NAMALWA (cell line): Measurements from ENCODE around the gene RNF112.
"Not testable (repeated sequence)": the region's sequence is repeated elsewhere in the genome, so short reads cannot be mapped to it uniquely, and the experiment has no call there.

Source experiments
- DNase-seq: peaks from one replicate; pipeline ENCODE4 v3.0.0-alpha.2; 2015; ENCODE audit warnings: low spot score

Gene RNF112

GRCh38 chr17:19448341-19449268 lies 37.6 kb downstream of the RNF112 start:
- DNase-seq = no peak

DNA sequence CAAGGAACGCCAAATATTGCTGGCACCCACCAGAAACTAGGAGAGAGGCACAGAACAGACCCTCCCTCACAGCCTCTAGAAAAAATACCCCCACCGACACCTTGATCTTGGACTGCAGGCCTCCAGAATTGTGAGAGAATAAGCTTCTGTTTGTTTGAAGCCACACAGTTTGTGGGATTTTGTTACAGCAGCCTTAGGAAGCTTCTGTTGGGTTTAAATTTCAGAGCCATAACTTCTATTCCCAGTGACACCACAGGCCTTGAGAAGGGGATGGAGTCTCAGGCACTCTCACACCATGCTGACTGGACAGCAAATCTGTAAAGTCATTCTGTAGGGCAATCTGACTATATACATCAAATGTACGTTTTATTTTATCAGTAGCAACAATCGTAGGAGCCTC lies 38.6 kb downstream of the RNF112 start:
- no peak for DNase-seq

GRCh38 chr17:19453296-19453695 lies 42.3 kb downstream of the RNF112 start:
- no peak for DNase-seq

- DNase-seq = no peak
Measured at GRCh38 chr17:19454074-19454473, 43.0 kb downstream of the RNF112 start.

GRCh38 chr17:19456016-19456927 lies 45.2 kb downstream of the RNF112 start:
- no peak for DNase-seq

DNA sequence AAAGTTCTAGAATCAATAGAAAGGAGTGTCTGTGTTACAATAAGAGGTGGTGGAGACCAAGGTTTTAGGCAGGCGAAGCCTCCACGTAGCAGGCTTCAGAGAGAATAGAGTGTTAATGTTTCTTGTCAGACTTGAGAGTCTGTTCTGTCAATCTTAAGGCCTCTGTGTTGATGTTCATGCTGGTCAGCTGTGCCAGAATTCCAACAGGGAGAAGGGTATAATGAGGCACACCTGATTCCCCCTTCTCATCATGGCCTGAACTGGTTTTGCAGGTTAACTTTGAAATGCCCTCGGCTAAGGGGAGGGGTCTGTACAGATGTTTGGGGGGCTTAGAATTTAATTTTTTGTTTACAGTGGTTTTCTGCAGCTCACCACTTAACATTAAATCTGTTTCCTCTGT lies 46.0 kb downstream of the RNF112 start:
- no peak for DNase-seq

DNA sequence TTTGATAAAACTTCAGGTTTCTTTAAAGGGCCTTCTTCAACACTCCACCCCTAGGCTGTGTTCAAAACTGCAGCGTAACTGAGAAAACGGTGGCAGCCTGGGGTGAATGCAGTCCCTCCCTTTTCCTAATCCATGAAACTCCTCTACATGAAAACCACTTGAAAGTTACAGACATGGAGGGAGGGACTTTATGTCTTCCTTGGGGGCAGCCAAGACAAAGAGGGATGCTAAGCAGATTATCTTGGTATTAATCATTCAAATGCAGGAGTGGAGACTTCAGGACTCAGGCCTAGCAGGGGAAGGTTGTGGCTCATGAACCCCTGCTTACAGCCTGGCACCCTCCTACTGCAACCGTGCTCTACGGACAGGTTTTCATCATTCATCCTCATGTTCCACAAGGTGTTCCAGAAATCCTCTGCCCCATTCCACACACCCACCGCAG lies 46.8 kb downstream of the RNF112 start:
- DNase-seq = no peak

GRCh38 chr17:19458481-19458880 lies 47.4 kb downstream of the RNF112 start:
- not testable (repeated sequence) for DNase-seq

DNA sequence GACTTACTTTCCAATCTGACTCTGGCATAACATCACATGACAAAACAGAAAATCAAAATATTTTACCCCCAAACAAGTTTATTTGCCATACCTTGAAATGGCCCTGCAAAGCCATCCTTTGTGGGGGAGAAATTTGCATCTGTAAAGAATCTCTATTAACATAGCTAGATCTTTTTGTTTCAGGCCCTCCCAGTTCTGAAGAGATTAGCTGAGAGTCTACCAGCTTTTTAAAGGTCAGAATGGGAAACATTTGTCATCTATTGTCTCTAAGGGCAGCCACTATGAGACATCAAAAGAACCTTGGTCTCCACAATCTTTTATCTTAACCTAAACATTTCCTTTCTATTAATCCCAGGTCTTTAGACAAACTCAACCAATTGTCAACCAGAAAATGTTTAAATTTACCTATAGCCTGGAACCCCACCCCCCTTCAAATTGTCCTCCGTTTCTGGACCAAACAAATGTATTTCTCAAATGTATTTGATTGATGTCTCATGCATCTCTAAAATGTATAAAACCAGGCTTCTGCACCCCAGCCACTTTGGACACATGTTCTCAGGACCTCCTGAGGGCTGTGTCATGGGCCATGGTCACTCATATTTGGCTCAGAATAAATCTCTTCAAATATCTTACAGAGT lies 48.1 kb downstream of the RNF112 start:
- not testable (repeated sequence) for DNase-seq

GRCh38 chr17:19460700-19461099 lies 49.7 kb downstream of the RNF112 start:
- no peak for DNase-seq

DNA sequence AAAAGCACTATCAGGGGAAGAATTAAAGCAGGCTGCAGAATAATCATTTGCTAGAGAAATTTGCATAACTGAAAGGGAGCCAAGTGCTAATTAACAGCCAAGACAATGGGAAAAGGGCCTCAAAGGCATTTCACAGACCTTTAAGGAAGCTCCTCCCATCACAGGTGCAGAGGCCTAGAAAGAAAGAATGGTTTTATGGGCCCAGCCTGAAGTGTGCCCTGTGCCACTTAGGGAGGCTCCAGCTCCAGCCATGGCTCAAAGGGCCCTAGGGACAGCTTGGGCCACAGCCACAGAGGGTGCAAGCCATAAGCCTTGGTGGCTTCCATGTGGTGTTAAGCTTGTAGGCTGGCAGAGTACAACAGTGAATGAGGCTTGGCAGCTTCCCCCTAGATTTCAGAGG lies 50.1 kb downstream of the RNF112 start:
- DNase-seq = peak; percentile 5

- no peak for DNase-seq
Measured at GRCh38 chr17:19461681-19462080, 50.6 kb downstream of the RNF112 start.

DNA sequence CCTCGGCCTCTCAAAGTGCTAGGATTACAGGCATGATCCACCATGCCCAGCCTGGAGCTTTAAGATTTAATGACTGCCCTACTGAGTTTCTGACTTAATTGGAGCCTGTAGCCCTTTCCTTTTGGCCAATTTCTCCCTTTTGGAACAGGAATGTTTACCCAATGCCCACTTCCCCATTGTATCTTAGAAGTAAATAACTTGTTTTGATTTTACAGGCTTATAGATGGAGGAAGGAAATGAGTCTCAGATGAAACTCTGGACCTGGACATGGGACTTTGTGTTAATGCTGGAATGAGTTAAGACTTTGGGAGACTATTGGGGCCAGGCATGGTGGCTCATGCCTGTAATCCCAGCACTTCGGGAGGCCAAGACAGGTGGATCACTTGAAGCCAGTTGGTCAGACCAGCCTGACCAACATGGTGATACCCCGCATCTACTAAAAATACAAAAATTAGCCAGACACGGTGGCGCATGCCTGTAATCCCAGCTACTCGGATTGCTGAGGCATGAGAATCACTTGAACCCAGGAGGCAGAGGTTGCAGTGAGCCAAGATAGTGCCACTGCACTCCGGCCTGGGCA lies 51.5 kb downstream of the RNF112 start:
- not testable (repeated sequence) for DNase-seq

DNA sequence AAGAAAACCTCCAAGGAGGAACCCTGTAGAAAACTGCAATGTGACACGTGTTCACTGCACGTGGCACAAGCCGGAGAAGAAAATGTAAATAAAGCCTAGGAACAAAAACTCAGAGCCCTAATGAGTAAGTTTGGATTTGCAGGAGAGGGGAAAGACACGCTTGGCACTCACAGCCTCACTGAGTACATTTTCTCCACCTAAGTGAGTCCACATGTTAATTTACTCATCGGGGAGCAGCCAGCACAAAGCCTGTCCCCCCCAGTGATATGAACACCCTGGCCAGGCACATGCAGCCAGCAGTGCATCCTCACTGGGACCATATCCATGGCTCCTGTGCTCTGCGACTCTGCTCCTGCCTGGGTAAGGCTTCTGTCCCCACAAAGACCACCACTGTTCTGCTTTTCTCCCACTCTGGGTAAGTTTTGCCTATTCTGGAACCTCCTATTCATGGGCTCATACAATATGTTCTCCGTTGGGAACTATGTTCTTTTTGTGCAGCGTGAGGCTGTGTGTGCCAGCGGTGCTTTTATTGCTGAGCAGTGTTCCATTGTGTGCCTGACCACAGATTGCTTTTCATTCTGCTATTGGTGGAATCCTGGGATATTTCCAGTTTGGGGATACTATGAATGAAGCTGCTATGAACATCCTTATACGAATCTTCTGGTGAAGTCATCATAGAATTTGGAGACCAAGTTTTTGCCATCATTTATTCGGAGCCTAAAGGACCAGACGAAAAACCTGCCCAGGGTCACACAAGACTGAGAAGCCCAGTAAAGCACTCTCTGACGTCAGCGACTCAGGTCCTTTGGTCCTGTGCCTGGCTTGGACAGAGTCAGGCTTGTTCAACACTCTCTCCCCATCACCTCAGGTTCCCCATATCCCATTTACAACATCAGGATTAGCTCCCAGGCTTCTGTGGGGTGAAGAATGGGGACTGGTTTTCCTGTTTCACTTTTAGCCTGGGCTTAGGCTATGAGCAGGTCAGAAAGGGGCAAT lies 53.3 kb downstream of the RNF112 start:
- no peak for DNase-seq
